K562 (cell line): ENCODE data around the gene SPON2. TPM values are rescaled to one million over a fixed set of nuclear protein-coding genes. Genes with fewer than 3 reads are reported as not detected.
A peak's percentile ranks its signal among the peaks of the same experiment; 100 is the strongest.

ENCODE experiments used
- ATAC-seq: fragments of 200-7000 bp; cut with Tn5 transposase; 3 replicates; pipeline ENCODE4 v1.9.1; 2020; ENCODE audit warnings: moderate library complexity
- BruUV-seq: library from RNA; stranded (reverse); fragments of 400-500 nt; replicated peaks from 2 replicates; lab custom pipeline; 2021; lab: Mats Ljungman, UMichigan
- CTCF ChIA-PET: fragments of 300-600 bp; formaldehyde crosslinking; extraction: SDS; loops from one replicate; lab custom pipeline; 2021; ENCODE audit warnings: low intra/inter-chr PET ratio; lab: Yijun Ruan, JAX
- POLR2A ChIA-PET: fragments of 300-600, 350-650 bp; sonication (Branson Sonifier 250); formaldehyde crosslinking; extraction: SDS; loops from one replicate; lab custom pipeline; 2021; ENCODE audit warnings: antibody characterized with exemption, inconsistent platforms; lab: Yijun Ruan, JAX
- DNase-seq, 4 experiments: peaks; one replicate each; pipeline versions ENCODE4 v3.0.0 to v3.0.0-alpha.2; 2011 to 2018; ENCODE audit warnings: low spot score in 3 of 4, mixed read lengths in 3 of 4; ENCODE audit errors: extremely low read depth in 1 of 4
- FAIRE-seq: peaks from 2 replicates; lab custom pipeline; 2011; peaks lifted over from hg19 to GRCh38; lab: Jason Lieb, UNC
- H2AFZ ChIP-seq: 2 replicates; pipeline ENCODE4 v1.6.0; 2011; ENCODE audit warnings: low read depth, low read length, control low read depth, inconsistent platforms
- H3K27ac ChIP-seq: fragments of 200-600 bp; 3 replicates; pipeline ENCODE4 v1.8.0; 2011; ENCODE audit warnings: low read depth, mild to moderate bottlenecking, control low read depth, inconsistent platforms, low read length, moderate library complexity, mixed read lengths; ENCODE audit errors: extremely low read depth
- H3K27me3 ChIP-seq, 2 experiments: fragments of 300-600 bp in 1 of 2; 2 replicates in 1 of 2; 3 replicates in 1 of 2; pipeline versions ENCODE4 v1.6.0 to v1.8.0; 2011; ENCODE audit warnings: inconsistent platforms in 2 of 2, low read length in 2 of 2, mild to moderate bottlenecking in 1 of 2, mixed read lengths in 1 of 2, moderate library complexity in 1 of 2; ENCODE audit not compliant: control insufficient read depth in 2 of 2, insufficient read depth in 2 of 2
- H3K36me3 ChIP-seq: fragments of 300-600 bp; 3 replicates; pipeline ENCODE4 v1.8.0; 2011; ENCODE audit warnings: mild to moderate bottlenecking, low read length, inconsistent platforms; ENCODE audit not compliant: control insufficient read depth, insufficient read depth
- H3K4me1 ChIP-seq, 2 experiments: fragments of 200-600 bp in 1 of 2; replicated peaks in 1 of 2; 2 replicates in 1 of 2; 3 replicates in 1 of 2; pipeline versions ENCODE4 v1.5.1 to v1.8.0; 2011; ENCODE audit warnings: inconsistent platforms in 2 of 2, low read length in 2 of 2, mild to moderate bottlenecking in 1 of 2, mixed read lengths in 1 of 2, moderate library complexity in 1 of 2; ENCODE audit not compliant: control insufficient read depth in 2 of 2, insufficient read depth in 2 of 2
- H3K4me2 ChIP-seq: 2 replicates; pipeline ENCODE4 v1.6.1; 2011; ENCODE audit warnings: low read length, control low read depth, inconsistent platforms, mixed read lengths; ENCODE audit not compliant: insufficient read depth
- H3K4me3 ChIP-seq: fragments of 200-600 bp; sonication (generic), shearing (Covaris generic); 2 replicates; pipeline ENCODE4 v1.5.1; 2016; ENCODE audit warnings: control low read depth, inconsistent platforms
- H3K79me2 ChIP-seq: fragments of 200-600 bp; 3 replicates; pipeline ENCODE4 v1.8.0; 2011; ENCODE audit warnings: low read length, inconsistent platforms; ENCODE audit not compliant: control insufficient read depth, insufficient read depth
- H3K9ac ChIP-seq, 2 experiments: 2 replicates each; pipeline versions ENCODE4 v1.6.0 to v1.6.1; 2011; ENCODE audit warnings: low read depth in 2 of 2, low read length in 2 of 2, control low read depth in 1 of 2, inconsistent platforms in 1 of 2, mild to moderate bottlenecking in 1 of 2, mixed read lengths in 1 of 2; ENCODE audit not compliant: insufficient read depth in 1 of 2
- H3K9me1 ChIP-seq: one replicate; pipeline ENCODE4 v1.6.0; 2011; ENCODE audit warnings: inconsistent platforms, mild to moderate bottlenecking, low read length, moderate library complexity; ENCODE audit not compliant: control insufficient read depth, insufficient read depth
- H3K9me3 ChIP-seq: replicated peaks from 2 replicates; pipeline ENCODE4 v1.5.1; 2011; ENCODE audit warnings: low read depth, low read length, inconsistent platforms; ENCODE audit not compliant: control insufficient read depth, insufficient read depth
- H4K20me1 ChIP-seq: replicated peaks from 2 replicates; pipeline ENCODE4 v1.6.1; 2011; ENCODE audit warnings: low read length, inconsistent platforms, mixed read lengths; ENCODE audit not compliant: control insufficient read depth, insufficient read depth
- CHCHD3 ChIP-seq: fragments of 250-450 bp; sonication (Bioruptor Pico); IDR thresholded peaks from 2 replicates; pipeline ENCODE4 v2.1.2; 2022; ENCODE audit warnings: mild to moderate bottlenecking
- KAT7 ChIP-seq: sonication (generic); formaldehyde crosslinking; IDR thresholded peaks from 2 replicates; pipeline ENCODE4 v1.8.0; 2022; ENCODE audit warnings: missing genetic modification reagents, mild to moderate bottlenecking, borderline replicate concordance
- KDM1A ChIP-seq, 2 experiments: fragments of 450-650 bp; IDR thresholded peaks; 2 replicates each; pipeline ENCODE4 v1.6.1; 2016; ENCODE audit warnings: mild to moderate bottlenecking in 2 of 2
- MXD1 ChIP-seq: fragments of 250-450 bp; sonication (Bioruptor Pico); IDR thresholded peaks from 2 replicates; pipeline ENCODE4 v1.8.0; 2021; ENCODE audit warnings: borderline replicate concordance, mild to moderate bottlenecking, moderate library complexity; ENCODE audit not compliant: poor library complexity, severe bottlenecking
- SAFB ChIP-seq: fragments of 200-400 bp; formaldehyde crosslinking; IDR thresholded peaks from 2 replicates; pipeline ENCODE4 v1.6.1; 2017; ENCODE audit warnings: low read depth, low read length, borderline replicate concordance
- SLC30A9 ChIP-seq: fragments of 250-450 bp; sonication (Bioruptor Pico); IDR thresholded peaks from 2 replicates; pipeline ENCODE4 v1.8.0; 2022; ENCODE audit warnings: mild to moderate bottlenecking, moderate library complexity
- USF2 ChIP-seq: sonication (generic); formaldehyde crosslinking; IDR thresholded peaks from 2 replicates; pipeline ENCODE4 v1.5.0; 2020; ENCODE audit warnings: missing genetic modification reagents
- ZNF740 ChIP-seq, 3 experiments: fragments of 200-800 bp in 1 of 3; sonication (Bioruptor generic) in 1 of 3; sonication (generic) in 1 of 3; formaldehyde crosslinking in 1 of 3; IDR thresholded peaks; 2 replicates each; pipeline versions ENCODE4 v1.6.1 to v1.8.0; 2016 to 2022; ENCODE audit warnings: mild to moderate bottlenecking in 2 of 3, missing compliant biosample characterization in 2 of 3, missing genetic modification characterization in 2 of 3, missing genetic modification reagents in 1 of 3
- WGBS: fragments of 100-300 bp; shearing (Covaris generic); methylation state at CpG from one replicate; pipeline ENCODE4 v1.1.6; 2016; ENCODE audit warnings: low coverage, mixed read lengths; ENCODE audit not compliant: insufficient coverage; ENCODE audit errors: missing lambda C conversion rate; 5-methylcytosine and 5-hydroxymethylcytosine counted together
- in situ Hi-C: fragments of 300-500 bp; cut with MboI; formaldehyde crosslinking; loops from 4 replicates; pipeline ENCODE4 v1.15.0; 2018; ENCODE audit warnings: inconsistent platforms, mixed read lengths
- intact Hi-C: fragments of 100-400 bp; cut with micrococcal nuclease; formaldehyde crosslinking; loops from 2 replicates; pipeline ENCODE4 v1.14.2; 2022
- polyA plus RNA-seq, 8 experiments: library from polyadenylated mRNA; depleted of rRNA in 4 of 8; stranded (reverse) in 5 of 8; unstranded in 3 of 8; fragments of >200 nt; fragmentation: Nextera tagmentation in 2 of 8; fragmentation: Illumina TruSeq in 1 of 8; extraction: Ambion mirVana in 2 of 8; extraction: Trizol in 1 of 8; gene quantifications; 2 replicates each; pipeline versions ENCODE4 v1.2.1 to v1.2.3, GENCODE V29; 2011 to 2014; ENCODE audit warnings: inconsistent platforms in 1 of 8, missing spikeins in 1 of 8
- total RNA-seq, 7 experiments: library from RNA; depleted of rRNA in 6 of 7; stranded (reverse); fragments of >200 nt in 6 of 7; fragmentation: Illumina TruSeq in 2 of 7; extraction: Trizol in 2 of 7; gene quantifications; 2 replicates each; pipeline versions ENCODE4 v1.2.1 to v1.2.3, GENCODE V29; 2011 to 2021; ENCODE audit warnings: low replicate concordance in 1 of 7

SPON2 gene
- total and polyA plus RNA-seq, 9 of the 15 experiments (the other 6 are each of a cell fraction or from before 2014, with no cell fraction given), result 0.21 to 2.2 (median 0.83) TPM

GRCh38 chr4:1215141-1216075 is 43.0 kb upstream of the SPON2 start:
- BruUV-seq, result no TSS peak
- Histone ChIP-seq H3K79me2 (no peaks in the 10 kb centered on the region; the same call in 2 of the 3 replicates), H2AFZ (no peak overlapping the region), H3K36me3 (peaks cover 73% of the 10 kb centered on the region; the same call in 2 of the 3 replicates), H3K27me3 (no peaks in the 10 kb centered on the region), H3K9ac (peak overlapping the region in 1 of 2 experiments; percentile 58; a peak in 2 of 4 replicates), H3K4me1 (peaks cover 0 to 32% of the 10 kb centered on the region in 2 experiments; a peak in 1 of 5 replicates), H3K9me3 (no peaks in the 10 kb centered on the region), H4K20me1 (no peaks in the 10 kb centered on the region), H3K4me2 (no peak overlapping the region), H3K27ac (no peak overlapping the region), H3K9me1 (no peaks in the 10 kb centered on the region), H3K4me3 (no peak overlapping the region)
- in situ Hi-C loops, result no loop called here
- no peak for FAIRE-seq
- ChIA-PET POLR2A (interaction anchor here (0.6 kb wide), 2 partner anchors 24 to 355 kb away, joined by 3 read pairs; no protein-coding TSS in a partner anchor), CTCF (no interaction called here)
- intact Hi-C loops, result no loop called here
- no peak for ATAC-seq
- WGBS, result 93% methylated on average over 28 of the region's 31 CpGs
- no peak for DNase-seq
- TF ChIP-seq KAT7, result no peak
- TF ChIP-seq KDM1A (IDR thresholded peaks at IDR 0.05), result no peak
- TF ChIP-seq CHCHD3 (CRISPR knock-in tag), result no peak
- no peak for TF ChIP-seq SLC30A9
- TF ChIP-seq MXD1 (CRISPR knock-in tag), result no peak
- TF ChIP-seq ZNF740 (CRISPR knock-in tag; IDR thresholded peaks at IDR 0.05), result no peak
- no peak for TF ChIP-seq ZNF740 (tag; IDR thresholded peaks at IDR 0.05)
- TF ChIP-seq SAFB, result no peak
- no peak for TF ChIP-seq USF2 (CRISPR knock-in tag)
